ENCODE results near the gene C10orf90.

C10orf90 gene

DNA sequence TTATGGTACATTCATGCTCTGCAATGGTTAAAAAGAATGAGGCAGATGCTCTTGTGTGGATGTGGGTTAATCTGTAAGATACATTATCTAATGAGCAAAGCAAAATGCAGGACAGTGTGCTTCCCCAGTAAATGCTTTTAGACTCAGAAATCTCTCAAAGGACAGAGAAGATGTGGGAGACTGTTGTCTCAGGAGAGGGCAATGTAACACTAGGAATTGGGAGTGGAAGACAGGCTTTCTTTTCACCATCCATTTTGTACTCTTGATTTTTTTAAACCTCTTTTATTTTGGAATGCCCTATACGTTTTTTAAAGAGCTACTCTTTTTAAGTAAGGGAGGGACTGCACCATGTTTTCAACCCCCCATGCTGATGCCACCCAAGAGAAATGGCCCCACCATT is 204.7 kb downstream of the C10orf90 start:
- Histone ChIP-seq H3K79me2 (ENCODE audit: insufficient read depth, low read depth) (no peaks in the 10 kb centered on the region), H3K9ac (no peak overlapping the region), H3K4me2 (no peak overlapping the region), H3K4me1 (ENCODE audit: low read depth, poor library complexity, severe bottlenecking) (no peaks in the 10 kb centered on the region), H3K27ac (no peak overlapping the region), H3K4me3 (IDR thresholded peaks at IDR 0.05; ENCODE audit: insufficient read depth, low read depth, low read length) (no peak overlapping the region), H4K20me1 (ENCODE audit: insufficient read depth) (no peaks in the 10 kb centered on the region), H3K36me3 (ENCODE audit: insufficient read depth) (no peaks in the 10 kb centered on the region), H2AFZ (ENCODE audit: low read depth) (no peak overlapping the region), H3K27me3 (ENCODE audit: insufficient read depth, low read depth) (no peaks in the 10 kb centered on the region)
- TF ChIP-seq, protein P1, sequence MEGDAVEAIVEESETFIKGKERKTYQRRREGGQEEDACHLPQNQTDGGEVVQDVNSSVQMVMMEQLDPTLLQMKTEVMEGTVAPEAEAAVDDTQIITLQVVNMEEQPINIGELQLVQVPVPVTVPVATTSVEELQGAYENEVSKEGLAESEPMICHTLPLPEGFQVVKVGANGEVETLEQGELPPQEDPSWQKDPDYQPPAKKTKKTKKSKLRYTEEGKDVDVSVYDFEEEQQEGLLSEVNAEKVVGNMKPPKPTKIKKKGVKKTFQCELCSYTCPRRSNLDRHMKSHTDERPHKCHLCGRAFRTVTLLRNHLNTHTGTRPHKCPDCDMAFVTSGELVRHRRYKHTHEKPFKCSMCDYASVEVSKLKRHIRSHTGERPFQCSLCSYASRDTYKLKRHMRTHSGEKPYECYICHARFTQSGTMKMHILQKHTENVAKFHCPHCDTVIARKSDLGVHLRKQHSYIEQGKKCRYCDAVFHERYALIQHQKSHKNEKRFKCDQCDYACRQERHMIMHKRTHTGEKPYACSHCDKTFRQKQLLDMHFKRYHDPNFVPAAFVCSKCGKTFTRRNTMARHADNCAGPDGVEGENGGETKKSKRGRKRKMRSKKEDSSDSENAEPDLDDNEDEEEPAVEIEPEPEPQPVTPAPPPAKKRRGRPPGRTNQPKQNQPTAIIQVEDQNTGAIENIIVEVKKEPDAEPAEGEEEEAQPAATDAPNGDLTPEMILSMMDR (conservative IDR thresholded peaks at IDR 0.05; ENCODE audit: low read depth, low read length): no peak

DNA sequence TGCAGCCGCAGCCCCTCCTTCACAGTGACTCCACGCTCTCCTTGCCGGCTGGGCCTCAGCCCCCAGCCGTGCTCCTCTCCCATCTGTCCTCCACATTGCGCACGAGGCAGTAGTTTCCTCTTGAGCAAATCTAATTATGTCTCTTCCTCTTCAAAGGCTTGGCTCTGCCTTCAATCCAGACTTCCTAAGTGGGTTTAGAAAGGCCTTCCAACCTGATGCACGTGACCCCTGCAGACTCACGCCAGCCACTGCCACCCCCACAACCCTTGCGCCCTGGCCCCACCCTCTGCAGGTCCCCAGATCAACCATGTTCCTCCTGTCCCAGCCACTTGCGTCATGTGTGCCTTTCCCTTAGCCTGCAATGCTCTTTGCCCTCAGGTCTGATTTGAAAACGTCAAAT is 207.2 kb downstream of the C10orf90 start:
- Histone ChIP-seq H2AFZ (ENCODE audit: low read depth) (no peak overlapping the region), H3K9ac (no peak overlapping the region), H3K4me2 (no peak overlapping the region), H3K36me3 (ENCODE audit: insufficient read depth) (no peaks in the 10 kb centered on the region), H3K4me1 (ENCODE audit: low read depth, poor library complexity, severe bottlenecking) (no peaks in the 10 kb centered on the region), H3K4me3 (IDR thresholded peaks at IDR 0.05; ENCODE audit: insufficient read depth, low read depth, low read length) (no peak overlapping the region), H3K79me2 (ENCODE audit: insufficient read depth, low read depth) (no peaks in the 10 kb centered on the region), H4K20me1 (ENCODE audit: insufficient read depth) (no peaks in the 10 kb centered on the region), H3K27me3 (ENCODE audit: insufficient read depth, low read depth) (no peaks in the 10 kb centered on the region), H3K27ac (no peak overlapping the region)
- TF ChIP-seq, protein P1 (conservative IDR thresholded peaks at IDR 0.05; ENCODE audit: low read depth, low read length): no peak

DNA sequence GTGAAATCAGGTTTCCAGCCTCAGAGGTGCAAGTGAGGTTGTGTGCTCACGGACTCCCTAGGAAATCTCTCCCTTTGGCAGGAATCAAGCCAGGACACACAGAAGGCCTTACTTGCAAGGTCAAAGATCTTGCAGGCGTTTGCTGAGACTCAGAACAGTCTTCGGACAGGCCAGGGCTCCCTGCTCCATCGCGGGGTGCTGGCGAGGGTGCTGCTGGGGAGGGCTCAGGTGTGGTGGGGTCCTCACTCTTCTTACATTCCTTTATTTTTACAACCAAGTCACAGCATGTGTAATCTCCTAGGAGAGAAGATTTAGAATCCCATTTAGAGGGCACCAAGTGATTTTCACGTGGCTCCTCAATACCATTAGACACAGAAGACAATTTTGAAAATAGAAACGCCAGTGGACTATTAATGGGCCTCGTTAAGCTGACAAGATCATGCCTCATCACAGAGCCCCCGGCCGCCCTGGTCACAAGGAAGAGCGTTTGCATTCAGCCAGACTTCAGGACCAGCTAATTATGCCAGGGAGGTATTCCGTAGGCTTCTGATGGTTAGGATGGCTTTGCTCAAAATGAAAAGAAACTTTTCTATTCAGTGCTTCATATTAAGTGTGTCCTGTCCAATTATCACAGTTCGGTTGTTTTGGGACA is 209.1 kb downstream of the C10orf90 start:
- TF ChIP-seq, protein P1 (conservative IDR thresholded peaks at IDR 0.05; ENCODE audit: low read depth, low read length): no peak
- no peak overlapping the region for H3K9ac ChIP-seq

GRCh38 chr10:126459878-126460481 is 210.5 kb downstream of the C10orf90 start:
- TF ChIP-seq, protein P1 (conservative IDR thresholded peaks at IDR 0.05; ENCODE audit: low read depth, low read length): no peak
- no peaks in the 10 kb centered on the region for H3K36me3 ChIP-seq (ENCODE audit: insufficient read depth)
- H3K27ac ChIP-seq: no peak overlapping the region
- H3K4me2 ChIP-seq: no peak overlapping the region
- no peaks in the 10 kb centered on the region for H4K20me1 ChIP-seq (ENCODE audit: insufficient read depth)
- no peaks in the 10 kb centered on the region for H3K4me1 ChIP-seq (ENCODE audit: low read depth, poor library complexity, severe bottlenecking)
- no peak overlapping the region for H2AFZ ChIP-seq (ENCODE audit: low read depth)
- no peaks in the 10 kb centered on the region for H3K27me3 ChIP-seq (ENCODE audit: insufficient read depth, low read depth)
- no peak overlapping the region for H3K9ac ChIP-seq
- no peak overlapping the region for H3K4me3 ChIP-seq (IDR thresholded peaks at IDR 0.05; ENCODE audit: insufficient read depth, low read depth, low read length)
- H3K79me2 ChIP-seq (ENCODE audit: insufficient read depth, low read depth): no peaks in the 10 kb centered on the region

More for the DNA sequence above, 209.1 kb downstream of the C10orf90 start:
- Histone ChIP-seq H3K4me1 (ENCODE audit: low read depth, poor library complexity, severe bottlenecking) (no peaks in the 10 kb centered on the region), H3K27me3 (ENCODE audit: insufficient read depth, low read depth) (no peaks in the 10 kb centered on the region), H3K4me2 (no peak overlapping the region), H3K79me2 (ENCODE audit: insufficient read depth, low read depth) (no peaks in the 10 kb centered on the region), H2AFZ (ENCODE audit: low read depth) (no peak overlapping the region), H3K4me3 (IDR thresholded peaks at IDR 0.05; ENCODE audit: insufficient read depth, low read depth, low read length) (no peak overlapping the region), H3K36me3 (ENCODE audit: insufficient read depth) (no peaks in the 10 kb centered on the region), H4K20me1 (ENCODE audit: insufficient read depth) (no peaks in the 10 kb centered on the region), H3K27ac (no peak overlapping the region)

Data from KMS-11 (cell line).